GM10847 (cell line): ENCODE results near the gene ZNF672.

Source experiments
- POLR2A ChIP-seq: IDR thresholded peaks from 2 replicates; pipeline ENCODE4 v1.6.1; 2011; ENCODE audit not compliant: insufficient read length; ENCODE audit errors: extremely low read depth

The ZNF672 gene

DNA sequence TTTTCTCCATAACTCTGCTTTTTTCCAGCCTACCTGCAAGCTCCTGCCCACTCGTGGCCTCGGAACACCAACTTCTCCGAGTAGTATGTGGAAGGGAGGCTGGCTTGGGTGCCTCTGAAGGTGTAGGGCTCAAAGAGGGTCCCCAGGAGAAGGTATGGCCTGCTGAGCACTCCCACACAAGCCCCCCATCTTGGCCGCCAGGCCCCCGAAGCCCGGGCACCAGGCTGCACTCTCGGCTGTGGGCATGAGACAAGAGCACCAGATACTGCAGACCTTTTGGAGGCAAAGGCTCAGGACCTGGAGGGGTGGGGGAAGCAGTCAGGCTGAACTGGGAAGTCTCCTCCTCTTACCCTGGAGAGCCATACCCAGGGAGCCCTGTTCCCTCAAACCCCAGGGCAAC lies 19.2 kb downstream of the ZNF672 start:
- TF ChIP-seq POLR2A: no peak

DNA sequence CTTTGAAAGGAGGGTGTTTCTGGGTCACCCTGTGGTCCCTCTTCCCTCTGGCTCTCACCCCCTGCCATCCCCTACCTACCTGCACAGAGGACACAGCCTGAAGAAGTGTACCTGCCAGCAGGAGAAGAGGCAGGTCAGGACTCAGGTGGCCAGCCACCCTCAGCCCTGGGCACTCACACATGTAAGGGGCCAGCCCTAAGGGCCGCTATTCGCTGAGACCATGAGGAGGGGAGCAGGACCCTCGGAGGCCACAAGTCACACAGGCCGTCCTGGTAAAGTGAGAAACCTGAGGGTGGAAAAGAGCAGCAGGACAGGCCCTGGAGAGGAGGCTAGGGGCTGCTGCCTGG lies 19.7 kb downstream of the ZNF672 start:
- TF ChIP-seq POLR2A: no peak

DNA sequence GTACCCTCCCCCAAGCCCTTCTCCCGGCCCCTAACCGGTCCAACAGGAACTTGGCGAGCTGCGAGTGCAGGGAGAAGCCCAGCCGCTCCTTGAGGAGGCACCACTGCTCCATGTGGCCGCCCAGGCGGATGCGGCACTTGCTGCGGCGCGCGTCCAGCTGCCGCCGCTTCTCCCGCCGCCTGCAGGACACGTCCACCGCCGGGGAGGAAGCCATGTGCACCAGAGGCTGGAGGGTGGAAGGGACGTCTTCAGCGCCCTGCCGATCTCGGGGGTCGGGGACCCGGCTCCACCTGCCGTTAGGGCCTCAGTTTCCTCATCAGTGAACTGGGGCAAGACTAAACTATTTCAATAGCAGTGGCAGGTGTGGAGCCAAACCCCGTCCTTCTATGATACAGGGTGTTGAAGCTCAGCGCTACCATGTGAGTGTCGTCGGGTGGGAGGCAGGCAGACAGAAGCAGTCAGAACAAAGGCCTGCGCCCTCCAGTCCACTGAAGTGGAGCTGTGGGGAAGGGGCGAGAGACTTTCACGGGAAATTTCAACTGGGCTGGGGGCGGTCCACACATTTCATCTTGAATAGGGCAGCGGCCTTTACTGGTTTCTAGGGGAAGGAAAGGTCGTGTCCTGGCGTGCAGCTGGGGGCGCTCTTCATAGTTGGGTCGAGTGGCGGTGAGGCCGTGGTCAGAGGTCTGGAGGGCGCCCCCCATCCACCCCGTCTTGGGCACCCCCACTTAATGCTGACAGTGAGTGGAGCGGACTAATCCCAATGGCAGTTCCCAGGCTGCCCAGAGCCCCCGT lies 20.3 kb downstream of the ZNF672 start:
- TF ChIP-seq POLR2A: peak; percentile 29

DNA sequence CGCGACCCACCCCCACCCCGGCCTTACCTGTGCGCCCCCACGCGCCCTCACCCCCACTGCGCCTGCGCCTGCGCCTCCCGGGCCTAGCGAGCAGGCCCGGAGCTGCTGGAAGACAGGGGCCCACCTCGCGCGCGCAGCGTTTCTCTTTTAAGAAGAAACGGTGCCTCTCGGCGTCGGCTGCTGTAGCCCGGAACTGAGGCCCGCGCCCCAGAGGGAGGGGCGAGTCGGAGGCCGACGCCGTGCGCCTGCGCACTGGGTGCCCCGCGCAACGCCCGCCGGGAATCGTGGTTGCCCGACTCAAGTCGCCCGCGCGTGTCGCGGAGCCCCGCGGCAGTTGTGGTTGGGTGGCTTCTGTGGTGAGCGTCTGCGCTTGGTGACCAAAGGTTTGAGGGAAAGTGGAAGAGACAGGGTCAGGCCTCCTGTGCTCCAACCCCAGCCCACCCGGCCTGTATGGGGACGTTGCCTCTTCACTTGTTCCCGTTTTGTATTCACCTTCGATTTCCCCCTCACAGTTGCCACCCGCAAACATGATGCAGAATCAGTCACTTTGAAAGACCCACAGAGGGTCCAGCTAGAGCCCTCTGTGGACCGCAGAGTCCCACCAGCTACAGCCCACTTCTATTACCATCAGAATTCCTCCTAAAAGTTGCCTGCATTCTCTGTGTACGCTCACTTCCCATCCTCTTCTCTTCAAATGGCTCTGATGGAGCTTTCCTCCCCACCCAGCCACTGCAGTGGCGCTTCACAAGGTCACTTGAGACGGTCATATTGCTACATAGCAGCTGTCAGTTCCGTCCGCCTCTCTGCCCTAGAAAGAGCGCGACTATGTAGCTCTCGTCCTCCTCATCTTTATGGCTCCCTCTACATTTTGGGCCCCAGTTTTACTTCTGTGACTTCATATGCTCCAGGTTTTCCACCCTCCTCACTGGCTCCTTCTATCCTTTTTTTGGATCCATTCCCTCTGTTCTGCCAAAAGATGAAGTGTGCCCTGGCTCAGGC lies 21.2 kb downstream of the ZNF672 start, which contains the start of gene ZNF692:
Gene ZNF692, minus strand, starts transcription at position 195 of the 999 bp plus-strand sequence. CDS start 776 bp downstream, outside the sequence.
- peak; percentile 94 for TF ChIP-seq POLR2A

DNA sequence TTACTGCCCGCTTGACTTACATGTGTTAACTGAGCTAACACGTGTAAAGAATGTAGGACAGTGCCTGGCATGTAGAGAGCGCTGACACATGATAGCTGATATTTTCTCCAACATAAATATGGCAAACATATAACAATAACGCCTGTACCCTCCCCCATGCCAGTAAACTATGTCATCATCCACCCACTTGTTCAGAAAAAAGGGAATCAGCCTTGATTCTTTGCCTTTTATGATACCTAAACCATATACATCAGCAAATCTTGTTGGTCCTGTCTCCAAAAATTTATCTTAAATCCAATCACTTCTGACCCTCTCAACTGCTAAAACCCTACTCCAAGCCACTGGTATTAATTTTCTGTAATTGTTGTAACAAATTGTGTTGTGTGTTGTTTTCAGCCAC lies 22.0 kb downstream of the ZNF672 start:
- TF ChIP-seq POLR2A: no peak

DNA sequence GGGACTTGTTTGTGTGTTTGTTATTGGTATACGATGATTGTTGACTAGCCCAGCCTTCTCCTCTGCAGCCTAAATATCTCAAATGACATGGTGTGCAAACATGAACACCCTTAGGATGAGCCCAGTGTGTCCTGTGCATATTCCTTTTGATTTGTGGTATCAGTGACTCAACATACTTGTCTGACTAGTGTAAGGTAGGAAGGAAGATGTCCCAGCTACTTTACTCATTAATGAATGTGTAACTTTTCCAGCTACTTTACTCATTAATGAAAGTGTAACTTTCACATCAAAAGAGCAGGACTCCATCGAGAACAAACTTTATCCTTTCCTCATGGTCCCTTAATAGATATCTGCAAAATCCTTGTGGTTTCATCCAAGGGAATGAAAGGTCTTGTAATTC lies 23.6 kb downstream of the ZNF672 start:
- TF ChIP-seq POLR2A: no peak

DNA sequence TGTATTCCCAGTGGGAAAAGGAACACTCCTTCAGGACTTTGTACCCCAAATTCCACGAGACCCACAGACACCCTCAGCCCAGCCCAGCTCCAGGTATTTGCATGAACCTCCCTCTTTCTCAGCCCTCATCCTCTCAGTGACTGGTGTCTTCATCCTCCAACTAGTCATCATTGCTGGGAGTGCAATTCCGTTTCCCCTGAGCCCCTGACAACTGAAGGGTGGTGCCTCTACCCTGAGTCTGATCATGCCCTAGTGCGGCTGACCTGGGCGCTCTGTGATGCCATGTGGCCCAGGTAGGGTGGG lies 24.6 kb downstream of the ZNF672 start:
- TF ChIP-seq POLR2A: no peak

DNA sequence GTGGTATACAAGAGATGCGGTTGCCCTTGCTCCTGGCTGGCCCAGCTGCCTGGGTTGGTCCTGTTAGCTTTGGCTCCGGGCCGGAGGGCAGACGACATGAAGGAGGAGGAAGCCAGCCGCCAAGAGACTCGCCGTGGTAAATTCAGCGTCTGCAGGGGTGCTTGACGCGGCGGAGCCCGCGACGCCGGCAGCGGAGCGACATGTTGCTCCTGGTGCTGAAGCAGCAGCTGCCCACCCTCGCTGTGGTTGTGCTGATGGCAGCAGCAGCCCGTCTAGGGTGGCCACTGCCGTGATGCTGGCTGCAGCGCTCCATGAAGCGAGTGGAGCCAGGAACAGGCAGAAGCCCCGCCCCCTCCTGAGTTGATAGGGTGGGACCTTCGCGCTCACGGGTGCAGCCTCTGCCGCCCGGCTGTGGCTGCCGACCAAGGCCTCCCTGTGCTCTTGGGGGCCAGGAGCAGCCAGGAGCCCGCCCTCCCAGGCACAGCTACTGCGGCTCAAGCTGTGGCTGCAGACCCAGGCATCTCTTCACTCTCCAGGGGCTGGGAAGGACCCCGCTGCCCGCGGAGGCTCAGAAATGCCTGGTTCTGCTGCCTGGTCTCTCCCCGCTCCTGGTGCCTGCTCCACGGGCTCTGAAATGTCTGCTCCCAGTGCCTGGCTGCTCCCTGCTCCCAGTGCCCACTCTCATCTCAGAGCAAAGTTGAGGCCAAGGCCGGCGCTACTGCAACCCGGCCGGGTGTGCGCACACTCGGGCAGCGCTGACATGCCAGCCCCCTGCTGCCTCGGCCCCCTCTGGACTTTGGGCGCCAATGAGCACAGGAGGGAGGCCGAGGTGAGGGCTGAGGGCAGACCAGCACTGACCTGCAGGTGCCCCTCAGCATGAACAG lies 25.2 kb downstream of the ZNF672 start:
- TF ChIP-seq POLR2A: peak; percentile 79

DNA sequence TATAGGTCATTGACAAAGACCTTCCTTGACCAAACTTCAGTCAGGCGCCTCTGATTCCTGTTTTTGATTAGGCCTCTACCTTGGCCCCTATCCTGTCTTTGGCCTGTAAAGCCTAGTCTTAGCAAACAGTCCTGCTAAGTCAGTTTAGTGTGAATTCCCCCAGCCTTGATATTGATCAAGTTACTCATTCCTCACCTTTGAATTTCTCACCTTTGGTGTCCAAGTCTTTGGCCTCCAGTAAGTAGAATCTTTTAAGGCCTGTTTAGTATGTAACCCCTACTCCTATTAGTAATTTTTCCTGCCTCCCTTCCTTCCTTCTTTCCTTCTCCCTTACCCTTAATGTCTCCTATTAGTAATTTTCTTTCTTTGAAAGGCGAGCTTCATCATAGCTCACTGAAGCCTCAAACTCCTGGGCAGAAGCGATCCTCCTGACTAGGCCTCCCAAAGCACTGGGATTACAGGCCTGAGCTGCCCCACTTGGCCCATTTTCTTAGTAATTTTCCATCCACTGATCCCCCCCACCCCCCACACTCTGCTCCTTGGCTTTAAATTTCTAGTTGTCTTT lies 33.9 kb downstream of the ZNF672 start:
- no peak for TF ChIP-seq POLR2A

DNA sequence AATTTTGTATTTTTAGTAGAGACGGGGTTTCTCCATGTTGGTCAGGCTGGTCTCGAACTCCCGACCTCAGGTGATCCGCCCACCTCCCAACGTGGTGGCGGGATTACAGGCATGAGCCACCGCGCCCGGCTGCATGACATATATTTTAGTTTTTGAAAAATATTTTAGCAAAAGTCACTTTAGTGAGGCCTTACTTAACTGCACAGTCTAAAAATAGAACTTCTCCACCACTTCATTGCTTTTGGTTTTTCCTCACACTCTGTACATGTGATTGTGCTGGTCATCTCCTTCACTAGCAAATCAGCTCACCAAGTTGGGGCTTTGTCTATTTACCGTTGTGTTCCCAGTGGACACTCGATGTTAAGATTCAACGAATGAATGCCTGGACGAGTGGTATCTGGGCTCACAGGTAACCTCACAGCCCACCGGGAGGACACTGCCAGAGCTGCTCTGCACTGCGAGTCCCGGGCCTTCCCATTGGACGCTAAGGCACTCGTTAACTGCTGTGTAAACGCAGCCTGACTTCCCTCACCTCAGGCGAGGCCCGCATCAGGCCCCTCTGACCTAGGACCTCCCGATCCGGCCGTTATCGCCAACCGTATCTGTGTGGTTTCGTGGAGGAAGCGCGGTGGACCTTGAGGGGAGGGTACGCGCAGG lies 34.9 kb downstream of the ZNF672 start:
- peak; percentile 7 for TF ChIP-seq POLR2A

DNA sequence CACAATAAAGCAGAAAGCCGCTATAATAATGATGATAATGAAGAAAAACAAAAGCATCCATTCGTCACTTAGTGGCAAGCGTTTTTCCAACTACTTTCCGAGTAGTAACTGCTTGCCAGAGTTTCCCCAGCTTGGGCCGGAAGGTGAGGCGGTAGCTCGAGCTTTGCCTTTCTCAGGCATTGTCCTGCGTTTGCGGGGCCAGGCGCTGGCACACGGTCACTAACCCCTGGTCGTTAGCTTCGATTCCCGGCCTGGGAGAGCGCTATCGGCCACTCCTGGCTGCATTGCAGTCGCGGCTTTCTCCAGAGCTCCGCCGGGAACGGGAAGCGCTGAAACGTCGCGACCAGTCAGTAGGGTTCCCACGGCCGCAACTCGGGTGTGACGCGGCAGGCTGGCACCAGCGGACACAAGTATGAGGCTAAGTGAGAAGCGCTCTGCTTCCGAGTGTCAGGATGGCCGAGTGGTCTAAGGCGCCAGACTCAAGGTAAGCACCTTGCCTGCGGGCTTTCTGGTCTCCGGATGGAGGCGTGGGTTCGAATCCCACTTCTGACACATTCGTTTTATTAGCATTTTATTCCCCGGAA lies 35.5 kb downstream of the ZNF672 start:
- TF ChIP-seq POLR2A: peak; percentile 35

DNA sequence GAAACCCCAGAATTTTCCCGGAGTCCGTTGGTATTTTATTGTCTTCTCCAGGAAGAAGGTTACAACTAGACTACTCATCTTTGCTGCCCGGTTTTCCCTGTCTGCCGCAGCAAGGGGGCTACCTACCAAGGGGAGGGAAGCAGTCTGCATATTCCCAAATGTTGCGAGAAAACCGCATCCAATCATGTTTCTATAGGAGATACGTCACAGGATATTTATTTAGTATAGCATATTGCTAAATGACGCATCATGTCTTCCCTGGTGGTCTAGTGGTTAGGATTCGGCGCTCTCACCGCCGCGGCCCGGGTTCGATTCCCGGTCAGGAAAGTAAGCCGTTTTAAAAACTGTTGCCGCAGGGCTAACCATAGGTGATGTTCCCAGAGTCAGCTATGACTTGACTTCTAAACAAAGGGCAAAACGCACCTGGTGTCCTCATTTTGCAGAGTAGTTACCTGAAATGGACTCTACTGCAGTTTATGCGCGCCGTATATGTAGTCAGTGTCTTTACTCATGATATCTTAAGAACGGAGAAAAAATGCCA lies 36.0 kb downstream of the ZNF672 start:
- no peak for TF ChIP-seq POLR2A

DNA sequence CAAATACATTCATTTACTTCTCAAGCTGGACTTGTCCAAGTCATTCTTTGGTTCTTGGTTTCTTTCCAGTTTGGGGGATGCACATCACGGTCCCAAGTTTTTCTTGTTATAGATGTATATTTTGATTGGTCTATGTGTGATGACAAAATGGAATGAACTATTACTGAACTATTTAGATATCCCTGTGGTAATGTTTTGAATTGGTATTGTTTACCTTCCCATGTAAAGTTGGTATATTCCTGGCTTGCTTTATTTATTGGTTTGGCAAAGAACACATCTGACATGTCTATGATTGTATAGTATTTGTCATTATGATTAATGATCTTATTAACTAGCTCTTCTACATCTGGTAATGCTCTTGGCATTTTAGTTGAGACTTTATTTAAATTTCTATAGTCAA lies 43.2 kb downstream of the ZNF672 start:
- no peak for TF ChIP-seq POLR2A
